DND-41 (cell line): ENCODE measurements around the gene MTX1.
A peak's percentile ranks its signal among the peaks of the same experiment; 100 is the strongest.
"Not testable (repeated sequence)": the region's sequence is repeated elsewhere in the genome, so short reads cannot be mapped to it uniquely, and the experiment has no call there.

Experiments used
- ATAC-seq: fragments of 200-7000 bp; cut with Tn5 transposase; 3 replicates; pipeline ENCODE4 v1.9.1; 2021; ENCODE audit warnings: low read depth; ENCODE audit not compliant: insufficient read depth
- DNase-seq: peaks from one replicate; pipeline ENCODE4 v3.0.0-alpha.2; 2020
- H2AFZ ChIP-seq: 2 replicates; pipeline ENCODE4 v1.6.0; 2012; ENCODE audit warnings: low read depth, low read length
- H3K27ac ChIP-seq: 2 replicates; pipeline ENCODE4 v1.5.1; 2012; ENCODE audit warnings: low read length, inconsistent platforms
- H3K27me3 ChIP-seq: fragments of 200-600 bp; sonication (generic); 2 replicates; pipeline ENCODE4 v1.6.0; 2012; ENCODE audit warnings: low read length, mild to moderate bottlenecking, inconsistent platforms; ENCODE audit not compliant: insufficient read depth, poor library complexity
- H3K36me3 ChIP-seq: 2 replicates; pipeline ENCODE4 v1.5.1; 2012; ENCODE audit warnings: low read length, inconsistent platforms; ENCODE audit not compliant: insufficient read depth
- H3K4me1 ChIP-seq: 2 replicates; pipeline ENCODE4 v1.5.1; 2012; ENCODE audit warnings: mild to moderate bottlenecking, low read length; ENCODE audit not compliant: insufficient read depth
- H3K4me2 ChIP-seq: 2 replicates; pipeline ENCODE4 v1.6.0; 2012; ENCODE audit warnings: mild to moderate bottlenecking, moderate library complexity, low read length, inconsistent platforms; ENCODE audit not compliant: insufficient read depth
- H3K4me3 ChIP-seq, 2 experiments: fragments of 200-600 bp in 1 of 2; shearing (Covaris generic) in 1 of 2; 2 replicates each; pipeline ENCODE4 v1.5.1; 2012 to 2016; ENCODE audit warnings: inconsistent platforms in 2 of 2, low read length in 2 of 2, mild to moderate bottlenecking in 2 of 2, low read depth in 1 of 2, moderate library complexity in 1 of 2
- H3K79me2 ChIP-seq: 2 replicates; pipeline ENCODE4 v1.6.0; 2012; ENCODE audit warnings: low read length, inconsistent platforms; ENCODE audit not compliant: insufficient read depth
- H3K9ac ChIP-seq: 2 replicates; pipeline ENCODE4 v1.6.0; 2012; ENCODE audit warnings: low read depth, mild to moderate bottlenecking, inconsistent platforms, low read length, moderate library complexity
- H3K9me3 ChIP-seq: 2 replicates; pipeline ENCODE4 v1.5.1; 2012; ENCODE audit warnings: low read length, moderate library complexity, mild to moderate bottlenecking, inconsistent platforms; ENCODE audit not compliant: insufficient read depth, severe bottlenecking
- H4K20me1 ChIP-seq: 2 replicates; pipeline ENCODE4 v1.6.0; 2012; ENCODE audit warnings: low read length; ENCODE audit not compliant: insufficient read depth
- EZH2 ChIP-seq: IDR thresholded peaks from 3 replicates; pipeline ENCODE4 v1.6.1; 2012; ENCODE audit warnings: borderline replicate concordance, low read depth, mild to moderate bottlenecking, moderate library complexity, low read length, inconsistent platforms; ENCODE audit not compliant: severe bottlenecking
- TF ChIP-seq, protein P1 (sequence below): IDR thresholded peaks from 2 replicates; pipeline ENCODE4 v1.5.1; 2012; ENCODE audit warnings: borderline replicate concordance, low read length, moderate library complexity, mild to moderate bottlenecking; ENCODE audit not compliant: poor library complexity, severe bottlenecking; ENCODE audit errors: extremely low read depth

The MTX1 gene

DNA sequence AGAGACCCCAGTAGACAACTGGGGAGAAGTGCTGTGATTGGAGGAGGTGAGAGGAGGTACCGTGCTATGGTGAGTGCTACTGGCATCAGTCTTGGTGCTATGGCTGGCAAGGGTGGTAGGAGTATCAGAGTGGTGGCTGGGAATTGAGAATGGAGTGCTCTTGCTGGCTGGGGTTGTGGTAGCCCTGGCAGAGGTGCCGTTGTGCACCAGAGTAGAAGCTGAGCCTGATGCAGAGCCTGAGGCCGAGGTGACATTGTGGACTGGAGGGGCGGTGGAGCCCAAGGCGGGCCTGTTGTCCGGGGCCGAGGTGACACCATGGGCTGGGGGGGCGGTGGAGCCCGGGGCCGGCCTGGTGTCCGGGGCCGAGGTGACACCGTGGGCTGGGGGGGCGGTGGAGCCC lies 20.2 kb upstream of the MTX1 start:
- no peak overlapping the region for H3K9ac ChIP-seq
- no peak overlapping the region for H3K4me2 ChIP-seq
- H3K27ac ChIP-seq: no peak overlapping the region
- H3K4me3 ChIP-seq: no peak overlapping the region
- H3K27me3 ChIP-seq: no peaks in the 10 kb centered on the region
- no peak overlapping the region for H2AFZ ChIP-seq
- no peak for TF ChIP-seq EZH2
- TF ChIP-seq, protein P1, sequence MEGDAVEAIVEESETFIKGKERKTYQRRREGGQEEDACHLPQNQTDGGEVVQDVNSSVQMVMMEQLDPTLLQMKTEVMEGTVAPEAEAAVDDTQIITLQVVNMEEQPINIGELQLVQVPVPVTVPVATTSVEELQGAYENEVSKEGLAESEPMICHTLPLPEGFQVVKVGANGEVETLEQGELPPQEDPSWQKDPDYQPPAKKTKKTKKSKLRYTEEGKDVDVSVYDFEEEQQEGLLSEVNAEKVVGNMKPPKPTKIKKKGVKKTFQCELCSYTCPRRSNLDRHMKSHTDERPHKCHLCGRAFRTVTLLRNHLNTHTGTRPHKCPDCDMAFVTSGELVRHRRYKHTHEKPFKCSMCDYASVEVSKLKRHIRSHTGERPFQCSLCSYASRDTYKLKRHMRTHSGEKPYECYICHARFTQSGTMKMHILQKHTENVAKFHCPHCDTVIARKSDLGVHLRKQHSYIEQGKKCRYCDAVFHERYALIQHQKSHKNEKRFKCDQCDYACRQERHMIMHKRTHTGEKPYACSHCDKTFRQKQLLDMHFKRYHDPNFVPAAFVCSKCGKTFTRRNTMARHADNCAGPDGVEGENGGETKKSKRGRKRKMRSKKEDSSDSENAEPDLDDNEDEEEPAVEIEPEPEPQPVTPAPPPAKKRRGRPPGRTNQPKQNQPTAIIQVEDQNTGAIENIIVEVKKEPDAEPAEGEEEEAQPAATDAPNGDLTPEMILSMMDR: no peak
- H3K36me3 ChIP-seq: no peaks in the 10 kb centered on the region
- DNase-seq: no peak
- H3K4me1 ChIP-seq: peaks cover 7% of the 10 kb centered on the region
- H3K79me2 ChIP-seq: no peaks in the 10 kb centered on the region
- no peaks in the 10 kb centered on the region for H4K20me1 ChIP-seq
- H3K9me3 ChIP-seq: no peaks in the 10 kb centered on the region
- peak; percentile 36; the same call in 1 of the 3 replicates for ATAC-seq

DNA sequence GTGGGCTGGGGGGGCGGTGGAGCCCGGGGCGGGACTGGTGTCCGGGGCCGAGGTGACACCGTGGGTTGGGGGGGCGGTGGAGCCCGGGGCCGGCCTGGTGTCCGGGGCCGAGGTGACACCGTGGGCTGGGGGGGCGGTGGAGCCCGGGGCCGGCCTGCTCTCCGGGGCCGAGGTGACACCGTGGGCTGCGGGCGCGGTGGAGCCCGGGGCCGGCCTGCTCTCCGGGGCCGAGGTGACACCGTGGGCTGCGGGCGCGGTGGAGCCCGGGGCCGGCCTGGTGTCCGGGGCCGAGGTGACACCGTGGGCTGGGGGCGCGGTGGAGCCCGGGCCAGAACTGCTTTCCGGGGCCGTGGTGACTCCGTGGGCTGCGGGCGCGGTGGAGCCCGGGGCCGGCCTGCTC lies 18.6 kb upstream of the MTX1 start:
- H3K27me3 ChIP-seq, ATAC-seq: not testable (repeated sequence)

DNA sequence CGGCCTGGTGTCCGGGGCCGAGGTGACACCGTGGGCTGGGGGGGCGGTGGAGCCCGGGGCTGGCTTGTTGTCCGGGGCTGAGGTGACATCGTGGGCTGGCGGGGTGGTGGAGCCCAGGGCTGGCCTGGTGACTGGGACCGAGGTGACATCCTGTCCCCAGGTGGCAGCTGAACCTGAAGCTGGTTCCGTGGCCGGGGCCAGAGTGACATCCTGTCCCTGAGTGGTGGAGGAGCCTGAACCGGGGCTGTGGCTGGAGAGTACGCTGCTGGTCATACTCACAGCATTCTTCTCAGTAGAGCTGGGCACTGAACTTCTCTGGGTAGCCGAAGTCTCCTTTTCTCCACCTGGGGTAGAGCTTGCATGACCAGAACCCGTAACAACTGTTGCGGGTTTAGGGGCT lies 16.6 kb upstream of the MTX1 start:
- no peak for TF ChIP-seq EZH2
- TF ChIP-seq, protein P1: no peak
- Histone ChIP-seq H3K4me3 (no peak overlapping the region), H3K36me3 (0 out of 2 replicates have a peak, but pooled peaks cover 1% of the 10 kb centered on the region), H3K4me2 (no peak overlapping the region), H3K9ac (no peak overlapping the region), H3K4me1 (peaks cover 34% of the 10 kb centered on the region), H4K20me1 (0 out of 2 replicates have a peak, but pooled peaks cover 5% of the 10 kb centered on the region), H3K27me3 (no peaks in the 10 kb centered on the region), H3K79me2 (0 out of 2 replicates have a peak, but pooled peaks cover 8% of the 10 kb centered on the region), H2AFZ (no peak overlapping the region), H3K27ac (no peak overlapping the region), H3K9me3 (no peaks in the 10 kb centered on the region)
- no peak for DNase-seq
- ATAC-seq: no peak

More for the DNA sequence above, 18.6 kb upstream of the MTX1 start:
- not testable (repeated sequence) for H3K9me3 ChIP-seq, H3K36me3 ChIP-seq, H3K4me3 ChIP-seq, H3K9ac ChIP-seq, DNase-seq, H3K4me2 ChIP-seq, H3K27ac ChIP-seq, H4K20me1 ChIP-seq, H3K79me2 ChIP-seq, H2AFZ ChIP-seq
- peaks cover 20% of the 10 kb centered on the region for H3K4me1 ChIP-seq

DNA sequence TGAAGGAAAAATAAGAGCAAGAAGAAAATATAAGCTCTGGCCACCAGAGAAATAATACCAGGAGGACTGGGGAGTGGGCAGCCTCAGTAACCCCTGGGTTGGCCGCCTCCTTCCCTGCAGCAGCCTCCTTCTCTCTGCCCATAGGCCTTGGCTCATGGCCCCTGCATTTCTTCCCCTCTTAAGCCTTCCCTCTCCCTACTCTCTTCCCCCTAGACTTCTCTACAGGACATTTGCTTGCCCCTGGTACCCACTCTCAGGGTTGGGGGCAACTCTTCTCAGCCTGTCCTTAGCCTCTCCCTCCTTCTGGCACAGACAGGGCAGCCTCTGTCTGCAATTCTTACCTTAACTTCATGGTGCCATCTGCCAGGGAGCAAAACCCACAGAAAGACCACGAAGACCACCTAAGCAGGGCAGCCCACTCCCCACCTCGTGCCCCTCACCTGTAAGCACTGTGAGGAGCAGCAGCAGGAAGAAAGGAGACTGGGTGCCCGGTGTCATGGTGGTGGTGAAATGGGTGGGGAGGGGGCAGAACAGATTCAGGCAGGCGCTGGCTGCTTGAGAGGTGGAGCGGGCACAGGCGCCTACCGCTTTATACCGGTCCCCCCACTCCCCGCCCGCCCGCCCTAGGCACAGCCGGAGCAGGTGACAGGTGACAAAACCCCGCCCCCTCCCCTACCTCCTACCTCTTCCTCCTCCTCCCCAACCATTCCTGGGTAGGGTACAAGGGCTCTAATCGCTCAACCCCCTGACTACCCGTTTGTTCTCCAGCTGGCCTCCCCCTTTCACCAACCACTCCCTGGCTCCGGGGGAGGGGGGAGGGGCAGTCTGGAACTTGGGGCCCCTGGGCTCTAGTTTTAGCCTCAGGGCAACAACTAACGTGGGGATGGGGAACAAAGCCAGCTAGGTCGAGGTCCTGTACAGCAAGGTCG lies 15.9 kb upstream of the MTX1 start:
- H3K4me3 ChIP-seq: peak overlapping the region in 1 of 2 experiments; percentile 70; a peak in 3 of 4 replicates
- H3K4me2 ChIP-seq: peak overlapping the region; percentile 95
- H3K36me3 ChIP-seq: 0 out of 2 replicates have a peak, but pooled peaks cover 3% of the 10 kb centered on the region
- ATAC-seq (no peak), DNase-seq (no peak)
- TF ChIP-seq, protein P1: no peak
- TF ChIP-seq EZH2: no peak
- 0 out of 2 replicates have a peak, but pooled peaks cover 8% of the 10 kb centered on the region for H3K79me2 ChIP-seq
- H4K20me1 ChIP-seq: 0 out of 2 replicates have a peak, but pooled peaks cover 5% of the 10 kb centered on the region
- peak overlapping the region; percentile 98 for H2AFZ ChIP-seq
- H3K9me3 ChIP-seq: no peaks in the 10 kb centered on the region
- peak overlapping the region; percentile 84 for H3K9ac ChIP-seq
- peak overlapping the region; percentile 87; the same call in 1 of the 2 replicates for H3K27ac ChIP-seq
- peaks cover 34% of the 10 kb centered on the region for H3K4me1 ChIP-seq
- no peaks in the 10 kb centered on the region for H3K27me3 ChIP-seq
